Mucosa of rectum (tissue), 2 donors: Measurements from ENCODE around the gene ANO6.
"Not testable (repeated sequence)": the region's sequence is repeated elsewhere in the genome, so short reads cannot be mapped to it uniquely, and the experiment has no call there.

Experiments used
- H3K27ac ChIP-seq, 2 donors: one replicate each; pipeline ENCODE4 v1.7.0; 2013; ENCODE audit warnings: inconsistent platforms in 2 of 2, low read depth in 2 of 2, low read length in 2 of 2
- H3K27me3 ChIP-seq, 2 donors: one replicate each; pipeline ENCODE4 v1.7.0; 2013; ENCODE audit warnings: low read length in 2 of 2; ENCODE audit not compliant: control insufficient read depth in 2 of 2, insufficient read depth in 2 of 2
- H3K36me3 ChIP-seq, 2 donors: one replicate each; pipeline ENCODE4 v1.7.0; 2013; ENCODE audit warnings: low read length in 2 of 2; ENCODE audit not compliant: control insufficient read depth in 2 of 2, insufficient read depth in 2 of 2
- H3K4me1 ChIP-seq, 2 donors: one replicate each; pipeline ENCODE4 v1.7.0; 2013; ENCODE audit warnings: low read length in 2 of 2, mild to moderate bottlenecking in 1 of 2; ENCODE audit not compliant: control insufficient read depth in 2 of 2, insufficient read depth in 2 of 2
- H3K4me3 ChIP-seq, 2 donors: one replicate each; pipeline ENCODE4 v1.7.0; 2013; ENCODE audit warnings: low read length in 2 of 2
- H3K9ac ChIP-seq, 2 donors: one replicate each; pipeline ENCODE4 v1.7.0; 2013; ENCODE audit warnings: low read length in 2 of 2, low read depth in 1 of 2, mild to moderate bottlenecking in 1 of 2
- H3K9me3 ChIP-seq, 2 donors: one replicate each; pipeline ENCODE4 v1.7.0; 2013; ENCODE audit warnings: low read length in 2 of 2; ENCODE audit not compliant: control insufficient read depth in 2 of 2
- donor health status: healthy.
- donor health status: Normal muscosa, but diverticular disease.

The ANO6 gene

DNA sequence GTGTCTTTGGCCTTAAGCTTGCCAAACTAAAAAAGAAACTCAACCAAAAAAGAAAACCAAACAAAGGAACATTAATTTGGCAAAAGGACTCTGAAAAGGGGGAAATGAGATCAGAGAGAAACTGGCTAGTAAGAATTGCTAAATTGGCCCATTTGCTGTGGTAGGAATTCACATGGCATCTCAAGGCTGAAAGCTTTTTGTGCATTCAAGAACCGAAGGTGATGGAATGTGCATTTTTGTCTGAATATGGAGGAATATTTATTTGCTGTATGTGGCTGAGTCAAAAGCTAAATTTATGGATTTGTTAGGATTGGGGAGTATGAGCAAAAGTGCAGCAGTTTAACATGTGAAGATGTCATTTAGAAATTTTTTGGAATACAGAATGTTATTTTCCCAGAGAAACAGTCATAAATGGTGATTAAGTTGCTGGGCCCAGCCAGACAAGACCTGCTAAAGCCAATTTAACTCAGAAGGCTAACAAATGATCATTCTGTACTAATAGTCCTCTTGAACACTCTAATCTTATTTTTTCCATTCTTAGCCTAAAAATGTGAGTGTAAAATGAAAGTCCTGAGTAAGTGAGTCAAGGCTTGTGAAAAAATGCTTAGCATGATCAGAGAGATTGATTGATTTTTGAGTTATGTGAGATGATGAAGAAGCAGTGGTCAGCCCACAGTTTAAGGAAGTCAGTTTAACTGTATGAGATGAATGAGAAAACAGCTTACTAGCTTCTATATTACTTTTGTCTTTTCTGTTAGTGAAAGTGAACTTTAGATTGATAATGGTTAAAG lies 94.1 kb downstream of the ANO6 start:
- no peak overlapping the region for H3K4me3 ChIP-seq
- no peaks in the 10 kb centered on the region for H3K9me3 ChIP-seq
- no peaks in the 10 kb centered on the region for H3K4me1 ChIP-seq
- H3K27me3 ChIP-seq, result no peaks in the 10 kb centered on the region
- no peaks in the 10 kb centered on the region for H3K36me3 ChIP-seq
- peak overlapping the region; percentile 3 to 6 for H3K27ac ChIP-seq
- H3K9ac ChIP-seq, result no peak overlapping the region

DNA sequence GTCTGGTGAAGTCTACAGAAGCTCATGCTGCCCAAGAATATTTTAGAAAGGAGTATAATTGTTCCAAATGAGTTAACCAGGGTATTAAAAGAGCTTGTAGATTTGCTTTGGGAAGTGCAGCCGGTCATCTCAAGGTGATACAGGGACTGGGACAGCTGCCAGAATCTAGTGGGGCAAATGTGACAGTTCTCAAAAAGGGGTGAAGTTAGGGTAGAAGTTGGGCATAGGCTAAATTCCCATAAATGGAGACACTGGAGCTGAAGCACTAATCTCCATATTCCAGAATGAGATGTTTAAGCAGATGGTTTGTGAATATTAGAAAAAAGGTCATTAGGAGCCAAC lies 94.7 kb downstream of the ANO6 start:
- no peaks in the 10 kb centered on the region for H3K9me3 ChIP-seq
- H3K27ac ChIP-seq, result peak overlapping the region; percentile 3 to 6
- H3K27me3 ChIP-seq, result no peaks in the 10 kb centered on the region
- H3K9ac ChIP-seq, result no peak overlapping the region
- H3K4me3 ChIP-seq, result no peak overlapping the region
- no peaks in the 10 kb centered on the region for H3K36me3 ChIP-seq
- no peaks in the 10 kb centered on the region for H3K4me1 ChIP-seq

DNA sequence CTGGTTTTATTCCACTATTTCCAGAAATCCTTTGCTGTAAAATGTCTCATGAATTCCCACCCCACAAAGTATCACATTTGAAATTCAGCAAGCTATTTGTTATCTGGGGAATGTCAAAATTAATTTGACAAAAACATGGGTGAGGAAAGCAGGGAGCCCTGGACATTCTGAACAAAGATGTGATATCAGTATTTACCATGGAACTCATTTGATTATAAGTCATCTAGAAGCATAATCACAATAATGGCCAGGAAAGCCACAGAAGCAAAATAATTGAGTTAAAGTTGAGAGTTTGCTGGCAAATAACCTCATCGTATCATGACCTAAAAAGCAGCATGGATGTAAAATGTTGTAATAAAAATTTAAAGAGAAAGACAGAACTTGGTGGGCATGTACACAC lies 96.1 kb downstream of the ANO6 start:
- Histone ChIP-seq H3K9me3 (no peaks in the 10 kb centered on the region), H3K4me1 (no peaks in the 10 kb centered on the region), H3K27me3 (no peaks in the 10 kb centered on the region), H3K9ac (no peak overlapping the region), H3K4me3 (no peak overlapping the region), H3K36me3 (no peaks in the 10 kb centered on the region), H3K27ac (no peak overlapping the region)

- no peaks in the 10 kb centered on the region for H3K9me3 ChIP-seq
- H3K4me3 ChIP-seq, result no peak overlapping the region
- no peak overlapping the region for H3K27ac ChIP-seq
- no peaks in the 10 kb centered on the region for H3K36me3 ChIP-seq
- no peak overlapping the region for H3K9ac ChIP-seq
- H3K4me1 ChIP-seq, result no peaks in the 10 kb centered on the region
- H3K27me3 ChIP-seq, result no peaks in the 10 kb centered on the region
Observed at GRCh38 chr12:45314770-45315169, 98.9 kb downstream of the ANO6 start.

DNA sequence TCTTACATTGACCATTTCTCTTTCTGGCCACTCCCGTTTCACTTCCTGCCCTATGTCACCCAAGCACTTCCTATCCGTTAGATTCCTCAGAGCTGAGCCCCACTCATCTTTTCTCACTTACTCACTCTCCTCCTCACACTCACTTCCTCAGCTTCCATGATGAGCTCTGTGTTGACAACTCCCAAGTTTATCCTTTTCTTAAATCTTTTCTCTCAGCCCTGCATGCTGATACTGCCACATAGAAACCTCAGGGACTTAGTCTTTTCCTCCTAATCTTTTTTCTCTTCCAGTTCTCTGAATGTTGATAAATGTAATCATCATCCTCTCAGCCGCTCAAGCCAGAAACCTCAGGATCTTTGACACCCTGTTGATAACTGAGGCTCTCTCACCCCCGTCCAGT lies 99.6 kb downstream of the ANO6 start:
- no peak overlapping the region for H3K4me3 ChIP-seq
- H3K9ac ChIP-seq, result no peak overlapping the region
- H3K36me3 ChIP-seq, result no peaks in the 10 kb centered on the region
- no peaks in the 10 kb centered on the region for H3K9me3 ChIP-seq
- H3K27ac ChIP-seq, result no peak overlapping the region
- no peaks in the 10 kb centered on the region for H3K27me3 ChIP-seq
- no peaks in the 10 kb centered on the region for H3K4me1 ChIP-seq

GRCh38 chr12:45317261-45317660 lies 101.4 kb downstream of the ANO6 start:
- not testable (repeated sequence) for H3K4me3 ChIP-seq, H3K9ac ChIP-seq, H3K4me1 ChIP-seq, H3K36me3 ChIP-seq, H3K27me3 ChIP-seq, H3K9me3 ChIP-seq, H3K27ac ChIP-seq

GRCh38 chr12:45322810-45323209 lies 106.9 kb downstream of the ANO6 start:
- Histone ChIP-seq H3K9me3 (no peaks in the 10 kb centered on the region), H3K27ac (no peak overlapping the region)

GRCh38 chr12:45324391-45324790 lies 108.5 kb downstream of the ANO6 start:
- Histone ChIP-seq H3K27me3 (no peaks in the 10 kb centered on the region), H3K4me3 (no peak overlapping the region), H3K36me3 (no peaks in the 10 kb centered on the region), H3K9ac (no peak overlapping the region), H3K9me3 (no peaks in the 10 kb centered on the region), H3K4me1 (no peaks in the 10 kb centered on the region), H3K27ac (no peak overlapping the region)

More at GRCh38 chr12:45322810-45323209, 106.9 kb downstream of the ANO6 start:
- H3K36me3 ChIP-seq, result no peaks in the 10 kb centered on the region
- H3K4me1 ChIP-seq, result no peaks in the 10 kb centered on the region
- H3K9ac ChIP-seq, result no peak overlapping the region
- no peaks in the 10 kb centered on the region for H3K27me3 ChIP-seq
- H3K4me3 ChIP-seq, result no peak overlapping the region

GRCh38 chr12:45326358-45326975 lies 110.6 kb downstream of the ANO6 start:
- H3K27me3 ChIP-seq, result no peaks in the 10 kb centered on the region
- H3K27ac ChIP-seq, result no peak overlapping the region
- no peak overlapping the region for H3K9ac ChIP-seq
- H3K9me3 ChIP-seq, result no peaks in the 10 kb centered on the region
- no peaks in the 10 kb centered on the region for H3K4me1 ChIP-seq
- H3K36me3 ChIP-seq, result no peaks in the 10 kb centered on the region
- H3K4me3 ChIP-seq, result no peak overlapping the region

- H3K27ac ChIP-seq, result no peak overlapping the region
- H3K9ac ChIP-seq, result no peak overlapping the region
- no peaks in the 10 kb centered on the region for H3K36me3 ChIP-seq
- H3K4me1 ChIP-seq, result no peaks in the 10 kb centered on the region
- no peaks in the 10 kb centered on the region for H3K9me3 ChIP-seq
- H3K27me3 ChIP-seq, result no peaks in the 10 kb centered on the region
- H3K4me3 ChIP-seq, result no peak overlapping the region
Observed at GRCh38 chr12:45327823-45328383, 112.0 kb downstream of the ANO6 start.
